HG03175 (cell line): Measurements from ENCODE around the gene PRLH.
A peak's percentile ranks its signal among the peaks of the same experiment; 100 is the strongest.
"Not testable (repeated sequence)": the region's sequence is repeated elsewhere in the genome, so short reads cannot be mapped to it uniquely, and the experiment has no call there.

ENCODE experiments used
- ATAC-seq: cut with Tn5 transposase; IDR thresholded peaks from one replicate; pipeline ENCODE4 v1.9.1; 2021; ENCODE audit warnings: mild to moderate bottlenecking, moderate library complexity; ENCODE audit not compliant: unreplicated experiment

Gene PRLH

GRCh38 chr2:237577956-237578870, 11.8 kb downstream of the PRLH start:
- ATAC-seq = no peak

- ATAC-seq = no peak
Observed at GRCh38 chr2:237581326-237581725, 15.0 kb downstream of the PRLH start.

GRCh38 chr2:237581751-237582746, 15.7 kb downstream of the PRLH start:
- peak; percentile 45 for ATAC-seq

GRCh38 chr2:237583385-237584295, 17.3 kb downstream of the PRLH start:
- ATAC-seq = no peak

- no peak for ATAC-seq
Observed at GRCh38 chr2:237585590-237586221, 19.3 kb downstream of the PRLH start.

GRCh38 chr2:237588044-237588696, 21.8 kb downstream of the PRLH start:
- ATAC-seq = no peak

GRCh38 chr2:237590272-237591140, 24.1 kb downstream of the PRLH start, which contains the start of gene RAB17:
TSS of gene RAB17 (minus strand) at chr2:237590734. CDS start at chr2:237586154, 4,580 bp downstream.
- no peak for ATAC-seq

GRCh38 chr2:237591141-237591881, 24.9 kb downstream of the PRLH start:
- ATAC-seq = no peak

- ATAC-seq = no peak
Observed at GRCh38 chr2:237592425-237592980, 26.1 kb downstream of the PRLH start.

- no peak for ATAC-seq
Observed at GRCh38 chr2:237593036-237593435, 26.7 kb downstream of the PRLH start.

- ATAC-seq = no peak
Observed at GRCh38 chr2:237593596-237594320, 27.4 kb downstream of the PRLH start.

GRCh38 chr2:237594514-237594871, 28.1 kb downstream of the PRLH start:
- ATAC-seq = no peak

GRCh38 chr2:237595829-237596519, 29.6 kb downstream of the PRLH start:
- ATAC-seq = not testable (repeated sequence)

- ATAC-seq = no peak
Observed at GRCh38 chr2:237596520-237597195, 30.3 kb downstream of the PRLH start.
